COR-L47 (cell line): ENCODE measurements around the gene SPEF1.
A peak's percentile ranks its signal among the peaks of the same experiment; 100 is the strongest.

Source experiments
- DNase-seq: peaks from one replicate; lab custom pipeline; 2025; lab: John Stamatoyannopoulos, UW

SPEF1 gene

GRCh38 chr20:3765171-3765882 lies 15.9 kb downstream of the SPEF1 start:
- DNase-seq, result no peak

- no peak for DNase-seq
Observed at GRCh38 chr20:3764659-3765058, 16.6 kb downstream of the SPEF1 start.

- DNase-seq, result no peak
Observed at GRCh38 chr20:3763671-3764601, 17.3 kb downstream of the SPEF1 start.

GRCh38 chr20:3760655-3761348 lies 20.4 kb downstream of the SPEF1 start:
- no peak for DNase-seq

- no peak for DNase-seq
Observed at GRCh38 chr20:3759884-3760283, 21.4 kb downstream of the SPEF1 start.

GRCh38 chr20:3759316-3759823 lies 21.9 kb downstream of the SPEF1 start:
- DNase-seq, result no peak

GRCh38 chr20:3758566-3758965 lies 22.7 kb downstream of the SPEF1 start:
- DNase-seq, result no peak

GRCh38 chr20:3757268-3757667 lies 24.0 kb downstream of the SPEF1 start:
- DNase-seq, result no peak

- no peak for DNase-seq
Observed at GRCh38 chr20:3755814-3756480, 25.3 kb downstream of the SPEF1 start.

GRCh38 chr20:3755269-3755668 lies 26.0 kb downstream of the SPEF1 start:
- DNase-seq, result no peak

- no peak for DNase-seq
Observed at GRCh38 chr20:3754276-3754630, 27.0 kb downstream of the SPEF1 start.

- no peak for DNase-seq
Observed at GRCh38 chr20:3753501-3754275, 27.6 kb downstream of the SPEF1 start.

- peak; percentile 38 for DNase-seq
Observed at GRCh38 chr20:3753098-3753497, 28.1 kb downstream of the SPEF1 start.

- DNase-seq, result no peak
Observed at GRCh38 chr20:3752386-3752759, 28.9 kb downstream of the SPEF1 start.

GRCh38 chr20:3751675-3752385 lies 29.4 kb downstream of the SPEF1 start:
- DNase-seq, result peak; percentile 41

GRCh38 chr20:3751305-3751674 lies 30.0 kb downstream of the SPEF1 start:
- no peak for DNase-seq

GRCh38 chr20:3749689-3750531 lies 31.3 kb downstream of the SPEF1 start:
- DNase-seq, result no peak

GRCh38 chr20:3749087-3749688 lies 32.1 kb downstream of the SPEF1 start:
- no peak for DNase-seq

GRCh38 chr20:3748073-3748472 lies 33.2 kb downstream of the SPEF1 start:
- no peak for DNase-seq
